ENCODE data around the gene INPP5A. TPM values are rescaled to one million over a fixed set of nuclear protein-coding genes. Genes with fewer than 3 reads are reported as not detected.

Gene INPP5A
- total and polyA plus RNA-seq, 2 of the 13 experiments (the other 11 are each of a cell fraction or from before 2014, with no cell fraction given), result 17.5 to 37.9 TPM

GRCh38 chr10:132516771-132517725 lies 20.5 kb upstream of the INPP5A start (continued):
- peak; percentile 69; the same call in 1 of the 2 replicates for TF ChIP-seq ZNF746 (CRISPR knock-in tag; IDR thresholded peaks at IDR 0.05)
- no peak for TF ChIP-seq MBD4 (IDR thresholded peaks at IDR 0.05; ENCODE audit: borderline replicate concordance, low read length)
- TF ChIP-seq MEF2D (CRISPR knock-in tag; IDR thresholded peaks at IDR 0.05), result peak; percentile 100
- TF ChIP-seq ZNF30 (CRISPR knock-in tag; IDR thresholded peaks at IDR 0.05), result 0 out of 2 replicates have a peak, but pooled peaks have one; percentile 66
- peak; percentile 79 for TF ChIP-seq KAT8 (CRISPR knock-in tag; IDR thresholded peaks at IDR 0.05)
- TF ChIP-seq TAF15 (IDR thresholded peaks at IDR 0.05; ENCODE audit: low read depth, low read length, poor library complexity, severe bottlenecking), result no peak
- TF ChIP-seq PAF1 (CRISPR knock-in tag; IDR thresholded peaks at IDR 0.05), result no peak
- TF ChIP-seq UBTF (CRISPR knock-in tag; IDR thresholded peaks at IDR 0.05), result peak; percentile 55
- no peak for TF ChIP-seq STAT6 (CRISPR knock-in tag; IDR thresholded peaks at IDR 0.05; ENCODE audit: borderline replicate concordance)
- TF ChIP-seq ZNF629 (CRISPR knock-in tag; conservative IDR thresholded peaks at IDR 0.05), result no peak
- TF ChIP-seq PCBP1 (IDR thresholded peaks at IDR 0.05; ENCODE audit: borderline replicate concordance, low read depth, low read length), result no peak
- peak; percentile 86; the same call in 1 of the 2 replicates for TF ChIP-seq ZSCAN31 (CRISPR knock-in tag; IDR thresholded peaks at IDR 0.05; ENCODE audit: low read depth)
- TF ChIP-seq IKZF5 (CRISPR knock-in tag; IDR thresholded peaks at IDR 0.05), result peak; percentile 76
- peak; percentile 19; the same call in 1 of the 2 replicates for TF ChIP-seq NR2F2 (IDR thresholded peaks at IDR 0.05; ENCODE audit: borderline replicate concordance, low read depth)
- no peak for TF ChIP-seq GPN1 (CRISPR knock-in tag; IDR thresholded peaks at IDR 0.05; ENCODE audit: borderline replicate concordance)
- TF ChIP-seq, protein P1, sequence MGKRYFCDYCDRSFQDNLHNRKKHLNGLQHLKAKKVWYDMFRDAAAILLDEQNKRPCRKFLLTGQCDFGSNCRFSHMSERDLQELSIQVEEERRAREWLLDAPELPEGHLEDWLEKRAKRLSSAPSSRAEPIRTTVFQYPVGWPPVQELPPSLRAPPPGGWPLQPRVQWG (CRISPR knock-in tag; IDR thresholded peaks at IDR 0.05; ENCODE audit: borderline replicate concordance, low read depth), result no peak
- TF ChIP-seq ZNF790 (CRISPR knock-in tag; IDR thresholded peaks at IDR 0.05; ENCODE audit: borderline replicate concordance), result no peak
- TF ChIP-seq SCMH1 (CRISPR knock-in tag; IDR thresholded peaks at IDR 0.05; ENCODE audit: borderline replicate concordance), result no peak
- TF ChIP-seq, protein P2, sequence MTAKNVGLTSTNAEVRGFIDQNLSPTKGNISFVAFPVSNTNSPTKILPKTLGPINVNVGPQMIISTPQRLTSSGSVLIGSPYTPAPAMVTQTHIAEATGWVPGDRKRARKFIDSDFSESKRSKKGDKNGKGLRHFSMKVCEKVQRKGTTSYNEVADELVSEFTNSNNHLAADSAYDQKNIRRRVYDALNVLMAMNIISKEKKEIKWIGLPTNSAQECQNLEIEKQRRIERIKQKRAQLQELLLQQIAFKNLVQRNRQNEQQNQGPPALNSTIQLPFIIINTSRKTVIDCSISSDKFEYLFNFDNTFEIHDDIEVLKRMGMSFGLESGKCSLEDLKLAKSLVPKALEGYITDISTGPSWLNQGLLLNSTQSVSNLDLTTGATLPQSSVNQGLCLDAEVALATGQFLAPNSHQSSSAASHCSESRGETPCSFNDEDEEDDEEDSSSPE (CRISPR knock-in tag; IDR thresholded peaks at IDR 0.05), result peak; percentile 26; the same call in 1 of the 2 replicates
- no peak for TF ChIP-seq ZKSCAN5 (CRISPR knock-in tag; IDR thresholded peaks at IDR 0.05)
- TF ChIP-seq BCL6 (CRISPR knock-in tag; IDR thresholded peaks at IDR 0.05), result peak; percentile 68

Measured in HepG2 (cell line).